Epithelial cell of proximal tubule (primary cell): Measurements from ENCODE around the gene DPH3. TPM values are rescaled to one million over a fixed set of nuclear protein-coding genes. Genes with fewer than 3 reads are reported as not detected.

Experiments used
- DNase-seq: peaks from one replicate; pipeline ENCODE4 v3.0.0-alpha.2; 2011; ENCODE audit warnings: low read depth
- H3K4me3 ChIP-seq: 2 replicates; pipeline ENCODE4 v1.5.1; 2011; ENCODE audit warnings: low read depth, mild to moderate bottlenecking, low read length
- CTCF ChIP-seq: conservative IDR thresholded peaks from 2 replicates; pipeline ENCODE4 v1.5.1; 2012; ENCODE audit warnings: low read depth, mild to moderate bottlenecking, low read length
- total RNA-seq: library from RNA; depleted of rRNA; stranded (reverse); fragments of >200 nt; gene quantifications from 2 replicates; pipeline ENCODE4 v1.2.3, GENCODE V29; 2015

The DPH3 gene
- total RNA-seq, 1 donor from 2014 or later = 12.6 TPM

DNA sequence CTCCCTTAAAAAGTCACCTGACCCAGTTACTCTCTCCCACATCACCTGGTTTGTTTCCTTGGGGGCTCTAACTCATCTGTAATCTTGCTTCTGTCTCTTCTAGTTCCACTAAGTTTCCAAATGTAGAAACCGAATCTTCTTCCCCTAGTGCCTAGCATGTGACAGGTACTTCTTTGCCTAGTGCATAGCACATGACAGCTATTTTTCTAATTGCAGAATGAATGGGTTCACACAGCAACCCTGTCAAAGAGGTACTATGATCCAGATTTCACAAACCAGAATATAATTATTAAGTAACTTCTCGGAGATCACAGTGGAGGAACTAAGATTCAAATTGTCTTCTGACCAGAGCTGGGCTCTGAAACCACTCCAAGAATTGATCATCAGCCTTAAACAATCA, 7.4 kb downstream of the DPH3 start:
- no peak for DNase-seq

DNA sequence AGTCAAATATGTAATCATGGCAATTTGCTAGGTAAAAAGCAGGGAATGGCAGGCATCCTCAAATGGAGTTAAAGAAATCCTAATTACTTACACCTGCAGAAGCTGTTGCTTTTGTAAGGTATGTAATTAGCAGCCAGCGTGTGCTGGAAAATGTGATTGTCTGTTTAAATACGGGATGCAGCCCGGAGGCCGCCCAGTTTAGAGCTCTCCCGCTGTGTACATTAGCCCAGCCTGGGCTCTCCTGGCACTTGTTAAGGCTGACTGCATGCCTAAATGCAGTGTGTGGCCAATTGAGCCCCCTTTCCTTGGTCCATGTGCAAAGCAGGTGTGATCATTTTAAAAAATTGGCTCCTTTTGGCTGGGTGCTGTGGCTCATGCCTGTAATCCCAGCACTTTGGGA, 9.0 kb downstream of the DPH3 start:
- no peak overlapping the region for H3K4me3 ChIP-seq
- no peak for TF ChIP-seq CTCF
- DNase-seq = no peak

More for the DNA sequence above, 7.4 kb downstream of the DPH3 start:
- TF ChIP-seq CTCF = no peak
- H3K4me3 ChIP-seq = no peak overlapping the region

DNA sequence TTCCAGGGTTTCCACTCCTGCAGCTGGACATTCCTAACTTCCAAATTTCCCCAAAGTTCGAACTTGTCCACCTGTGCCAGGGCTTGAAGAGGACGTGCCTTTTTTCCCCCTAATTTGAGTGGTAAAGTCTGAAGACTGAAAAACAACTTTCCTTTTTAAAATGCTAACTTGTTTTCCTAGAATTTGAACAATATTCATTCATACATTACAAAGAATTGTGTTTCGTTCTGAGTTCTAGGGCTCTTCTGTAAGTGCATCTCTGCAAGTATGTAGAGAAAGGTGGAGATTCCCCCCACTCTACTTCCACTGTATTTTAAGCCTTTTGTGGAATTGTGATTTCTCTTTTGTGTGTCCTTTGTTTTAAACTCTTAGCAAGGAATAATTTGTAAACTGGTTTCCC, 9.4 kb downstream of the DPH3 start:
- no peak overlapping the region for H3K4me3 ChIP-seq
- no peak for TF ChIP-seq CTCF
- DNase-seq = no peak

GRCh38 chr3:16254916-16255315, 9.8 kb downstream of the DPH3 start:
- TF ChIP-seq CTCF = no peak
- DNase-seq = no peak
- H3K4me3 ChIP-seq = no peak overlapping the region

GRCh38 chr3:16253601-16254000, 11.1 kb downstream of the DPH3 start:
- no peak for TF ChIP-seq CTCF
- DNase-seq = no peak
- H3K4me3 ChIP-seq = no peak overlapping the region

- no peak for TF ChIP-seq CTCF
- no peak overlapping the region for H3K4me3 ChIP-seq
- no peak for DNase-seq
Observed at GRCh38 chr3:16252988-16253387, 11.8 kb downstream of the DPH3 start.

GRCh38 chr3:16252243-16252978, 12.3 kb downstream of the DPH3 start:
- DNase-seq = no peak
- no peak overlapping the region for H3K4me3 ChIP-seq
- no peak for TF ChIP-seq CTCF
